Spleen (tissue), 11 donors: Measurements from ENCODE around the gene EXOC4. TPM values are rescaled to one million over a fixed set of nuclear protein-coding genes. Genes with fewer than 3 reads are reported as not detected.

Experiments used
- DNase-seq: peaks from one replicate; pipeline ENCODE4 v3.0.0-alpha.2; 2020
- H3K27ac ChIP-seq, 8 donors: fragments of 200-600 bp; sonication (generic) in 7 of 8; 1 replicate in 4 of 8; 2 replicates in 4 of 8; pipeline versions ENCODE4 v1.5.0 to v1.8.0; 2016 to 2021; ENCODE audit warnings: inconsistent platforms in 4 of 8, mild to moderate bottlenecking in 4 of 8, moderate library complexity in 1 of 8
- H3K27me3 ChIP-seq, 7 donors: fragments of 200-600 bp; sonication (generic) in 6 of 7; replicated peaks in 1 of 7; 1 replicate in 4 of 7; 2 replicates in 3 of 7; pipeline versions ENCODE4 v1.5.0 to v1.8.0; 2016 to 2021; ENCODE audit warnings: inconsistent platforms in 3 of 7, mild to moderate bottlenecking in 1 of 7
- H3K36me3 ChIP-seq, 6 donors: fragments of 200-600 bp; sonication (generic) in 5 of 6; 1 replicate in 4 of 6; 2 replicates in 2 of 6; pipeline versions ENCODE4 v1.5.0 to v1.8.0; 2016 to 2021; ENCODE audit warnings: inconsistent platforms in 2 of 6
- H3K4me1 ChIP-seq, 6 donors: fragments of 200-600 bp; sonication (generic) in 5 of 6; 1 replicate in 3 of 6; 2 replicates in 3 of 6; pipeline versions ENCODE4 v1.5.0 to v1.8.0; 2016 to 2021; ENCODE audit warnings: inconsistent platforms in 3 of 6
- H3K4me3 ChIP-seq, 8 donors: fragments of 200-600 bp; sonication (generic) in 7 of 8; 1 replicate in 4 of 8; 2 replicates in 4 of 8; pipeline versions ENCODE4 v1.5.0 to v1.8.0; 2016 to 2021; ENCODE audit warnings: inconsistent platforms in 4 of 8, mild to moderate bottlenecking in 4 of 8, moderate library complexity in 2 of 8
- H3K9me3 ChIP-seq, 8 donors: fragments of 200-600 bp; sonication (generic) in 7 of 8; 1 replicate in 4 of 8; 2 replicates in 4 of 8; pipeline versions ENCODE4 v1.5.0 to v1.8.0; 2016 to 2021; ENCODE audit warnings: inconsistent platforms in 4 of 8
- CTCF ChIP-seq, 11 experiments: fragments of 200-600 bp in 7 of 11; fragments of 450-650 bp in 4 of 11; sonication (generic) in 4 of 11; IDR thresholded peaks in 8 of 11; conservative IDR thresholded peaks in 3 of 11; 1 replicate in 7 of 11; 2 replicates in 4 of 11; pipeline versions ENCODE4 v1.4.0 to v1.8.0; 2016 to 2021; ENCODE audit warnings: antibody characterized with exemption in 11 of 11, inconsistent platforms in 4 of 11, mild to moderate bottlenecking in 1 of 11
- POLR2A ChIP-seq, 3 donors: fragments of 450-650 bp; IDR thresholded peaks; one replicate each; pipeline ENCODE4 v1.5.1; 2017; ENCODE audit warnings: antibody characterized with exemption in 3 of 3, mild to moderate bottlenecking in 1 of 3
- POLR2AphosphoS5 ChIP-seq, 3 donors: sonication (generic); formaldehyde crosslinking; IDR thresholded peaks; one replicate each; pipeline ENCODE4 v1.5.1; 2017; ENCODE audit warnings: antibody characterized with exemption in 3 of 3
- WGBS, 5 donors: extraction: QIAGEN DNeasy Blood & Tissue Kit in 3 of 5; methylation state at CpG; one replicate each; pipeline versions ENCODE4 v1.1.5 to v1.1.7; 2013 to 2018; 5-methylcytosine and 5-hydroxymethylcytosine counted together
- intact Hi-C: fragments of 100-400 bp; cut with DNase I; formaldehyde crosslinking; loops from one replicate; pipeline ENCODE4 v1.15.0; 2023; ENCODE audit warnings: low total_unique reads
- polyA plus RNA-seq, 3 donors: library from polyadenylated mRNA; stranded (reverse); fragments of 200-250 nt; gene quantifications; one replicate each; pipeline ENCODE4 v1.2.1, GENCODE V29; 2013
- total RNA-seq, 7 donors: library from RNA; depleted of rRNA in 3 of 7; stranded (reverse); fragments of >200 nt in 3 of 7; fragmentation: NEBNext Ultra II Directional in 4 of 7; extraction: Animal tissue kit (Norgen Biotek cat#: 25700) in 4 of 7; gene quantifications; one replicate each; pipeline versions ENCODE4 v1.1.0 to v1.2.1, GENCODE V29; 2016 to 2021
- donor health status: healthy with polysubstance abuse.
- donor health status: DM: no; HTN: no; CAD: no; lungs with moderate emphysema.
- donor health status: DM: no; HTN: no; CAD: no.
- donor health status: Bipolar disorder and iron deficiency.
- donor health status: healthy.
- donor health status: DM: no; HTN: no; CAD: no.
- donor health status: DM: yes; HTN: yes; CAD: no.

Gene EXOC4
- total and polyA plus RNA-seq, 10 donors, result 14.1 to 138 (median 102) TPM

DNA sequence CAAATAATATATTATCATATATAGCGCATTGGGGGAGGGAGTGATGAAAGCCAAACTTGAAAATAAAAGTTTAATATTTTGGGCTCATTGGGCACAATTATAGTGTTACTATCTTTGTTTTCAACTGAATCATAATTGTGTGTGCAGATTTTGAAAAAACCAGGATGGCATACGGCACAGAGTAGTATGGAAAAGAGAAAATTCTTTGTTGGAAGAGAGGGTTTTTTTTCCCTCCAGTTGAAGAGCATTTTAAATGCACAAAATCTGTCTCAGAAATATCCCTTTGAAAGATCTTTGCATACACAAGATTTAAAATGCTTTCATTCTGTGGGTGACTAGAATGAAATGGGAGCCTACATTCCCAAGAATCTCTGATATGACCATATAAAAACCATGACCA lies 269.6 kb downstream of the EXOC4 start:
- intact Hi-C loops, result no loop called here
- Histone ChIP-seq H3K27ac (no peak overlapping the region), H3K9me3 (no peaks in the 10 kb centered on the region), H3K4me1 (no peaks in the 10 kb centered on the region), H3K36me3 (no peaks in the 10 kb centered on the region), H3K4me3 (no peak overlapping the region), H3K27me3 (no peaks in the 10 kb centered on the region)
- 94 to 99% (median 95%) methylated on average over 2 of the region's 2 CpGs for WGBS, 5 donors
- TF ChIP-seq CTCF (IDR thresholded peaks at IDR 0.05 in 8 of 11, conservative IDR thresholded peaks at IDR 0.05 in 3 of 11), result no peak
- no peak for TF ChIP-seq POLR2AphosphoS5 (IDR thresholded peaks at IDR 0.05)
- TF ChIP-seq POLR2A (IDR thresholded peaks at IDR 0.05), result no peak
- no peak for DNase-seq

DNA sequence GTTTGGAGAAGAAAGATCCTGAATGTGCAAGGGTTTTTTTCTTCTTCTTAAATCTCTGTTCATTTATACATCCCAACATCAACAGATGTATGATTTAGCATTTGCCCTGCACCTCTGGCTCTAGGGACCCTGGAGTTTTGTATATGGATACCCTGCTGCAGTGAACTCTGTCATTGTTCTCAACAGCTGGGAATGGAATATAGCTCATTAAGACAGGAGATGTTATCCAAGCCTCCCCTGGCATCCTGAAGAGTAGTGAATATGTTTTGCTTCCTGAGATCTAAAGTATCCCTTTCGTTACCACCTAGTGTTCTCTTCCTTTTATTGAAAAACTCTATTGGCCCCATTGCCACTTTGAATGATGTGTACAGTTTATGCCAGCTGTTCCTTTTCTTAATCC lies 275.9 kb downstream of the EXOC4 start:
- 65 to 87% (median 79%) methylated on average over 1 of the region's 1 CpG for WGBS, 5 donors
- no peak for TF ChIP-seq POLR2A (IDR thresholded peaks at IDR 0.05)
- TF ChIP-seq POLR2AphosphoS5 (IDR thresholded peaks at IDR 0.05), result no peak
- no peak for TF ChIP-seq CTCF (IDR thresholded peaks at IDR 0.05 in 8 of 11, conservative IDR thresholded peaks at IDR 0.05 in 3 of 11)

DNA sequence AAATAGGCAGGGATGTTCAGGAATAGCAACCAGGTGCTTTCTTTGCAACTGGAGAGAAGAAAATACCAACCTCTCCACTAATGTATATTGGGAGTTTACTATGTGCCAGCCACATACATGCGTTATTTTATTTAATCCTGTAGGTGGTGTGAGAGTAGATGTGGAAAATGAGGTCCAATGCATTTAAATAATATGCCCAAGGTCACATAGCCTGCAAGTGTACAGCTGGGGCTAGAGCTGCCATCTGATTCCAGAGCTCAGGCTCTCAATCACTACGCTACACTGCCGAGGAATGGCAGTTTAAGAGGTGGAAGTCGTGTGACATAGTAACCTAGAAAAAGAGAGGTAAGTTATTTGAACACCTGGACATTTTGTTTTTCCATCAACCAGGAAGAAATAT lies 277.0 kb downstream of the EXOC4 start:
- peaks cover 0 to 5% (median 0%) of the 10 kb centered on the region in 6 donors for H3K4me1 ChIP-seq
- no peak overlapping the region for H3K27ac ChIP-seq
- no peak for TF ChIP-seq CTCF (IDR thresholded peaks at IDR 0.05 in 8 of 11, conservative IDR thresholded peaks at IDR 0.05 in 3 of 11)
- no peak for TF ChIP-seq POLR2AphosphoS5 (IDR thresholded peaks at IDR 0.05)
- no peak for TF ChIP-seq POLR2A (IDR thresholded peaks at IDR 0.05)
- WGBS, 5 donors, result 85 to 95% (median 92%) methylated on average over 4 of the region's 4 CpGs
- intact Hi-C loops, result no loop called here
- H3K27me3 ChIP-seq, result no peaks in the 10 kb centered on the region
- DNase-seq, result no peak
- no peaks in the 10 kb centered on the region for H3K9me3 ChIP-seq
- no peak overlapping the region for H3K4me3 ChIP-seq
- no peaks in the 10 kb centered on the region for H3K36me3 ChIP-seq

More for the DNA sequence above, 275.9 kb downstream of the EXOC4 start:
- Histone ChIP-seq H3K27ac (no peak overlapping the region), H3K4me3 (no peak overlapping the region), H3K27me3 (no peaks in the 10 kb centered on the region), H3K36me3 (no peaks in the 10 kb centered on the region), H3K4me1 (peaks cover 0 to 5% (median 0%) of the 10 kb centered on the region in 6 donors), H3K9me3 (no peaks in the 10 kb centered on the region)
- intact Hi-C loops, result no loop called here
- no peak for DNase-seq

GRCh38 chr7:133530682-133531081 lies 277.8 kb downstream of the EXOC4 start:
- H3K9me3 ChIP-seq, result no peaks in the 10 kb centered on the region
- intact Hi-C loops, result no loop called here
- no peak overlapping the region for H3K4me3 ChIP-seq
- H3K36me3 ChIP-seq, result no peaks in the 10 kb centered on the region
- H3K27me3 ChIP-seq, result no peaks in the 10 kb centered on the region
- H3K4me1 ChIP-seq, result peaks cover 0 to 5% (median 0%) of the 10 kb centered on the region in 6 donors
- no peak overlapping the region for H3K27ac ChIP-seq
- 65 to 77% (median 70%) methylated on average over 4 of the region's 4 CpGs for WGBS, 5 donors
- no peak for DNase-seq
- TF ChIP-seq POLR2AphosphoS5 (IDR thresholded peaks at IDR 0.05) (no peak), CTCF (IDR thresholded peaks at IDR 0.05 in 8 of 11, conservative IDR thresholded peaks at IDR 0.05 in 3 of 11) (no peak), POLR2A (IDR thresholded peaks at IDR 0.05) (no peak)
